ENCODE data around the gene SNX25. TPM values are rescaled to one million over a fixed set of nuclear protein-coding genes. Genes with fewer than 3 reads are reported as not detected.

Gene SNX25
- total and polyA plus RNA-seq, 10 of the 15 experiments (the other 5 are each of a cell fraction or from before 2014, with no cell fraction given) = 11.2 to 117 (median 62.8) TPM

DNA sequence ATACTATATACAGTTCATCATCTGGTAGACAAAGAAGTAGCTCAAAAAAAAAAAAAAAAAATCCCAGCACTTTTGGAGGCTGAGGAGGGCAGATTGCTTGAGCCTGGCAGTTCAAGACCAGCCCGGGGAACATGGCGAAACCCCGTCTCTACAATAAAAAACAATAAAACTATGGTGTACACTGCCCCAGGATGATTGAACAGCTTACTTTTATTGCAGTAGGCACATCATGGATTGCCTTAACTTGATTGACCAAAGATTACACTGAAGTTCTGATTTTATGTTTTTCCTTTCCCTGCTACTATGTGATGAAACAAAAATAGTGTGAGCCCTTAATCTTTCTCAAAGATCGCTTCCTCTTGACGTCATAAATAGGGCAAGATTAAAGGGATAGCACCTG is 60.6 kb downstream of the SNX25 start:
- no peaks in the 10 kb centered on the region for H3K27me3 ChIP-seq (replicated peaks in 1 of 2; ENCODE audit: control insufficient read depth in 2 of 2, insufficient read depth in 2 of 2, low read length in 1 of 2)
- no peak for DNase-seq (ENCODE audit: low read depth, low spot score)
- POLR2A ChIA-PET = no interaction called here
- H3K9me3 ChIP-seq (replicated peaks; ENCODE audit: control insufficient read depth, insufficient read depth, low read length) = no peaks in the 10 kb centered on the region
- H3K27ac ChIP-seq (ENCODE audit: control insufficient read depth, insufficient read depth) = no peak overlapping the region
- in situ Hi-C loops (cut with MboI) = no loop called here
- no peaks in the 10 kb centered on the region for H4K20me1 ChIP-seq (ENCODE audit: control insufficient read depth, insufficient read depth)
- WGBS (ENCODE audit: insufficient coverage, insufficient replicate concordance, low lambda C conversion rate, missing lambda C conversion rate) = 93% methylated on average over 5 of the region's 5 CpGs
- RAD21 ChIA-PET (ENCODE audit: unreplicated experiment) = no interaction called here
- CTCF ChIA-PET = no interaction called here
- peaks cover 12% of the 10 kb centered on the region for H3K4me1 ChIP-seq (ENCODE audit: control insufficient read depth, insufficient read depth, low read length)
- H3K4me2 ChIP-seq (ENCODE audit: control insufficient read depth, insufficient read depth) = no peak overlapping the region
- peaks cover 8 to 52% of the 10 kb centered on the region in 2 experiments for H3K36me3 ChIP-seq (ENCODE audit: control insufficient read depth in 2 of 2, insufficient read depth in 2 of 2, low read length in 1 of 2)
- SMC1A ChIA-PET (ENCODE audit: uncharacterized antibody, unreplicated experiment) = interaction anchor here (0.9 to 2.7 kb wide), 3 partner anchors 8 to 38 kb away, joined by 3 to 6 read pairs (median 5); no protein-coding TSS in a partner anchor
- no peak overlapping the region for H3K4me3 ChIP-seq
- no peak for ATAC-seq
- TF ChIP-seq SMAD1 (IDR thresholded peaks at IDR 0.05; ENCODE audit: low read depth, partially characterized antibody) = no peak
- TF ChIP-seq, protein P1, sequence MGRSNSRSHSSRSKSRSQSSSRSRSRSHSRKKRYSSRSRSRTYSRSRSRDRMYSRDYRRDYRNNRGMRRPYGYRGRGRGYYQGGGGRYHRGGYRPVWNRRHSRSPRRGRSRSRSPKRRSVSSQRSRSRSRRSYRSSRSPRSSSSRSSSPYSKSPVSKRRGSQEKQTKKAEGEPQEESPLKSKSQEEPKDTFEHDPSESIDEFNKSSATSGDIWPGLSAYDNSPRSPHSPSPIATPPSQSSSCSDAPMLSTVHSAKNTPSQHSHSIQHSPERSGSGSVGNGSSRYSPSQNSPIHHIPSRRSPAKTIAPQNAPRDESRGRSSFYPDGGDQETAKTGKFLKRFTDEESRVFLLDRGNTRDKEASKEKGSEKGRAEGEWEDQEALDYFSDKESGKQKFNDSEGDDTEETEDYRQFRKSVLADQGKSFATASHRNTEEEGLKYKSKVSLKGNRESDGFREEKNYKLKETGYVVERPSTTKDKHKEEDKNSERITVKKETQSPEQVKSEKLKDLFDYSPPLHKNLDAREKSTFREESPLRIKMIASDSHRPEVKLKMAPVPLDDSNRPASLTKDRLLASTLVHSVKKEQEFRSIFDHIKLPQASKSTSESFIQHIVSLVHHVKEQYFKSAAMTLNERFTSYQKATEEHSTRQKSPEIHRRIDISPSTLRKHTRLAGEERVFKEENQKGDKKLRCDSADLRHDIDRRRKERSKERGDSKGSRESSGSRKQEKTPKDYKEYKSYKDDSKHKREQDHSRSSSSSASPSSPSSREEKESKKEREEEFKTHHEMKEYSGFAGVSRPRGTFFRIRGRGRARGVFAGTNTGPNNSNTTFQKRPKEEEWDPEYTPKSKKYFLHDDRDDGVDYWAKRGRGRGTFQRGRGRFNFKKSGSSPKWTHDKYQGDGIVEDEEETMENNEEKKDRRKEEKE (IDR thresholded peaks at IDR 0.05) = no peak
- no peak for TF ChIP-seq HDAC2 (IDR thresholded peaks at IDR 0.05)
- no peak for TF ChIP-seq CBX5 (IDR thresholded peaks at IDR 0.05; ENCODE audit: low read depth)
- no peak for TF ChIP-seq FOS (IDR thresholded peaks at IDR 0.05; ENCODE audit: borderline replicate concordance, extremely low read depth, insufficient read length)
- TF ChIP-seq ZZZ3 (IDR thresholded peaks at IDR 0.05; ENCODE audit: control insufficient read depth, insufficient read length, low read depth) = no peak
- TF ChIP-seq NBN (IDR thresholded peaks at IDR 0.05) = no peak
- no peak for TF ChIP-seq GABPA (IDR thresholded peaks at IDR 0.05; ENCODE audit: low read depth)
- TF ChIP-seq ZNF622 (IDR thresholded peaks at IDR 0.05) = no peak
- TF ChIP-seq CREB1 (IDR thresholded peaks at IDR 0.05; ENCODE audit: low read depth) = no peak
- TF ChIP-seq, protein P2, sequence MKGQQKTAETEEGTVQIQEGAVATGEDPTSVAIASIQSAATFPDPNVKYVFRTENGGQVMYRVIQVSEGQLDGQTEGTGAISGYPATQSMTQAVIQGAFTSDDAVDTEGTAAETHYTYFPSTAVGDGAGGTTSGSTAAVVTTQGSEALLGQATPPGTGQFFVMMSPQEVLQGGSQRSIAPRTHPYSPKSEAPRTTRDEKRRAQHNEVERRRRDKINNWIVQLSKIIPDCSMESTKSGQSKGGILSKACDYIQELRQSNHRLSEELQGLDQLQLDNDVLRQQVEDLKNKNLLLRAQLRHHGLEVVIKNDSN (IDR thresholded peaks at IDR 0.05; ENCODE audit: borderline replicate concordance, extremely low read length, insufficient read depth, low read depth, low read length) = no peak
- TF ChIP-seq KLF5 (IDR thresholded peaks at IDR 0.05; ENCODE audit: partially characterized antibody) = no peak
- no peak for TF ChIP-seq DPF2 (IDR thresholded peaks at IDR 0.05)
- TF ChIP-seq HDGF (IDR thresholded peaks at IDR 0.05) = no peak
- no peak for TF ChIP-seq SREBF2 (IDR thresholded peaks at IDR 0.05; ENCODE audit: low read length)
- H3K79me2 ChIP-seq (ENCODE audit: control insufficient read depth, insufficient read depth, low read length) = peaks cover 25% of the 10 kb centered on the region
- intact Hi-C loops (cut with micrococcal nuclease; ENCODE audit: unreplicated experiment) = no loop called here
- FAIRE-seq = no peak
- H3K9ac ChIP-seq (ENCODE audit: control insufficient read depth, insufficient read depth, low read length) = no peak overlapping the region
- no peak overlapping the region for H2AFZ ChIP-seq (ENCODE audit: control insufficient read depth, low read depth, low read length)
- BruUV-seq (replicated peaks) = no TSS peak
